GM23248 (cell line): ENCODE measurements around the gene EDDM13. TPM values are rescaled to one million over a fixed set of nuclear protein-coding genes. Genes with fewer than 3 reads are reported as not detected.
"Not testable (repeated sequence)": the region's sequence is repeated elsewhere in the genome, so short reads cannot be mapped to it uniquely, and the experiment has no call there.

Source experiments
- DNase-seq: peaks from one replicate; pipeline ENCODE4 v3.0.0-alpha.2; 2015
- H2AFZ ChIP-seq: fragments of 200-600 bp; sonication (generic); 2 replicates; pipeline ENCODE4 v1.6.1; 2016; ENCODE audit warnings: antibody characterized with exemption
- H3F3A ChIP-seq: fragments of 200-600 bp; sonication (generic); 2 replicates; pipeline ENCODE4 v1.6.1; 2016; ENCODE audit warnings: mild to moderate bottlenecking, antibody characterized with exemption, mixed run types; ENCODE audit not compliant: insufficient read depth
- H3K27ac ChIP-seq: fragments of 200-600 bp; sonication (generic); 2 replicates; pipeline ENCODE4 v1.5.1; 2016; ENCODE audit warnings: mild to moderate bottlenecking
- H3K27me3 ChIP-seq: fragments of 200-600 bp; sonication (generic); replicated peaks from 2 replicates; pipeline ENCODE4 v1.6.1; 2016; ENCODE audit warnings: mild to moderate bottlenecking; ENCODE audit not compliant: insufficient read depth
- H3K36me3 ChIP-seq: fragments of 200-600 bp; sonication (generic); 2 replicates; pipeline ENCODE4 v1.6.1; 2016; ENCODE audit warnings: low read depth, mild to moderate bottlenecking
- H3K4me1 ChIP-seq: fragments of 200-600 bp; sonication (generic); 2 replicates; pipeline ENCODE4 v1.6.1; 2016; ENCODE audit warnings: mild to moderate bottlenecking; ENCODE audit not compliant: insufficient read depth
- H3K4me2 ChIP-seq: fragments of 200-600 bp; sonication (generic); one replicate; pipeline ENCODE4 v1.6.1; 2016; ENCODE audit warnings: mild to moderate bottlenecking; ENCODE audit not compliant: unreplicated experiment
- H3K4me3 ChIP-seq: fragments of 200-600 bp; sonication (generic); 2 replicates; pipeline ENCODE4 v1.5.1; 2016; ENCODE audit warnings: mild to moderate bottlenecking
- H3K79me2 ChIP-seq: fragments of 200-600 bp; sonication (generic); 2 replicates; pipeline ENCODE4 v1.6.1; 2016; ENCODE audit warnings: mild to moderate bottlenecking; ENCODE audit not compliant: insufficient read depth
- H3K9ac ChIP-seq: fragments of 200-600 bp; sonication (generic); 2 replicates; pipeline ENCODE4 v1.6.1; 2016; ENCODE audit warnings: mild to moderate bottlenecking
- H3K9me2 ChIP-seq: fragments of 200-600 bp; sonication (generic); 2 replicates; pipeline ENCODE4 v1.6.1; 2016; ENCODE audit warnings: mixed run types, mild to moderate bottlenecking, moderate library complexity; ENCODE audit not compliant: insufficient read depth
- H3K9me3 ChIP-seq: fragments of 200-600 bp; sonication (generic); one replicate; pipeline ENCODE4 v1.6.1; 2017; ENCODE audit warnings: low read depth
- H4K20me1 ChIP-seq: fragments of 200-600 bp; sonication (generic); 2 replicates; pipeline ENCODE4 v1.6.0; 2016; ENCODE audit not compliant: insufficient read depth
- EZH2 ChIP-seq: fragments of 200-600 bp; sonication (generic); IDR thresholded peaks from 2 replicates; pipeline ENCODE4 v1.6.1; 2018; ENCODE audit warnings: antibody characterized with exemption, mild to moderate bottlenecking; ENCODE audit not compliant: insufficient read depth, poor library complexity, severe bottlenecking
- EZH2phosphoT487 ChIP-seq: fragments of 200-600 bp; sonication (generic); IDR thresholded peaks from 2 replicates; pipeline ENCODE4 v1.6.1; 2018; ENCODE audit warnings: antibody characterized with exemption, moderate library complexity, mild to moderate bottlenecking, low read depth; ENCODE audit not compliant: insufficient read depth
- WGBS, 2 experiments: methylation state at CpG; one replicate each; pipeline ENCODE4 v1.1.6; 2015 to 2017; ENCODE audit warnings: low lambda C conversion rate in 2 of 2, low coverage in 1 of 2; ENCODE audit errors: missing lambda C conversion rate in 2 of 2; 5-methylcytosine and 5-hydroxymethylcytosine counted together
- in situ Hi-C: fragments of 300-500 bp; cut with MboI; formaldehyde crosslinking; loops from 2 replicates; pipeline ENCODE4 v1.15.0; 2020
- polyA plus RNA-seq: library from polyadenylated mRNA; unstranded; fragments of >200 nt; fragmentation: Nextera tagmentation; extraction: Ambion mirVana; gene quantifications from 2 replicates; pipeline ENCODE4 v1.2.1, GENCODE V29; 2016
- total RNA-seq: library from RNA; depleted of rRNA; stranded (reverse); fragments of >200 nt; shearing (Covaris generic); gene quantifications from 2 replicates; pipeline ENCODE4 v1.2.3, GENCODE V29; 2014

EDDM13 gene
- total and polyA plus RNA-seq, 2 experiments from 2014 or later: not detected

DNA sequence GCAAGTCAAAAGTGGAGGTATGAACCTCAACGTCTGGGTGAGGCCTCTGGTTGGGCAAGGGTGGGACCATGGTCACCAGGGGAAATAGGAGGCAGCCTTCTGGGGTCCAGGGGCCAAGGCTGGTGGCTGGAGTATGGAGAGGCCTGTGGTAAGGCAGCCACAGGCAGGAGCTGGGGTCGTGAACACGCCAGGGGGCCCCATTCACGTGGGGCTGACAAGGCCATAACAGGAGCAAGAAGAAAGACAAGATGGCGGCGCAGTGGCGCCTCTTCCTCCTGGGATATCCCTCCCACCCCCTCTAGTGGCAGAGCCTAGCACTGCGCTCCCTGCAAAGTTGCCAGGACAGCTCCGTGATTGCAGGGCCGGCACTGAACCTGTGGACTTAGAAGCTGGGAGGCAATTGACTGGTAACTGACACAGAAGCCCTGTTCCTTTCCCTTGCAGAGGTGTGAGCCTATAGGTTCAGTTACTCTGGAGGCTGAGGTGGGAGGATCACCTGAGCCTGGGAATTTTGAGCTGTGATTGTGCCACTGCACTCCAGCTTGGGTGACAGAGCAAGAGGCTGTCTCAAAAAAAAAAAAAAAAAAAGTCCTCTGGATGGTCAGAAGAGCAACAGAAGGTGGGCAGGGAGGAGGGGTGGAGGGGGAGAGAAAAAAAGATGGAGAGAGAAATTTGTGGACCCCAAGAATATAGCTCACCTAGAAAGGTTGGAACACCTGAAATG, 19.7 kb upstream of the EDDM13 start:
- Histone ChIP-seq H3K36me3 (no peaks in the 10 kb centered on the region), H3K9ac (no peak overlapping the region), H4K20me1 (no peaks in the 10 kb centered on the region), H3F3A (no peaks in the 10 kb centered on the region), H3K9me2 (no peaks in the 10 kb centered on the region), H2AFZ (peak overlapping the region; percentile 88), H3K27me3 (no peaks in the 10 kb centered on the region), H3K4me1 (no peaks in the 10 kb centered on the region), H3K27ac (no peak overlapping the region), H3K9me3 (no peaks in the 10 kb centered on the region), H3K4me3 (no peak overlapping the region), H3K79me2 (no peaks in the 10 kb centered on the region), H3K4me2 (no peak overlapping the region)
- TF ChIP-seq EZH2phosphoT487 (no peak), EZH2 (no peak)
- 48 to 53% methylated on average over 9 to 10 of the region's 10 CpGs for WGBS, 2 experiments
- in situ Hi-C loops: no loop called here
- DNase-seq: peak; percentile 79

DNA sequence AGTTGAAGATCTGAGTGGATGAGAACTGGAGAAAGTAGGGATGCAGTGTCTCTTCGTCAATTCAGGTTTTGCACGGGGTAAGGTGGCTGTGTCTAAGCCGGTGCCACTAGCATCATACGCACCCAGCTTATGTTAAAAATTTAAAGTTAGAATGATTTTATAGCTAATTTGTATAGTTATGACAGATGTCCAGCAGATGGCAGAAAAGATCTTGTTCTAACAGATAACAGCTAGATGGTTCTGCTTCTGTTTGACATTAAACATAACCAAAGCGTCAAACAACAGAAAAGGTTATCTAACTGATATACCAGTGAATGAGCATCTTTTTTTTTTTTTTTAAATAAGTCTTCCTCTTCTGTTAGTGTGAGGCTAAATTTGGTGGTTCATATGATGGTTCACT, 18.8 kb upstream of the EDDM13 start:
- Histone ChIP-seq H3K9me3 (no peaks in the 10 kb centered on the region), H3K9ac (no peak overlapping the region), H3K36me3 (no peaks in the 10 kb centered on the region), H3K9me2 (no peaks in the 10 kb centered on the region), H3K4me3 (no peak overlapping the region), H3K79me2 (no peaks in the 10 kb centered on the region), H3F3A (no peaks in the 10 kb centered on the region), H3K27ac (no peak overlapping the region), H3K4me1 (no peaks in the 10 kb centered on the region), H2AFZ (no peak overlapping the region), H3K27me3 (no peaks in the 10 kb centered on the region), H3K4me2 (no peak overlapping the region), H4K20me1 (no peaks in the 10 kb centered on the region)
- DNase-seq: peak; percentile 79
- in situ Hi-C loops: no loop called here
- TF ChIP-seq EZH2phosphoT487 (no peak), EZH2 (no peak)
- WGBS, 2 experiments: 28 to 33% methylated on average over 5 of the region's 5 CpGs

DNA sequence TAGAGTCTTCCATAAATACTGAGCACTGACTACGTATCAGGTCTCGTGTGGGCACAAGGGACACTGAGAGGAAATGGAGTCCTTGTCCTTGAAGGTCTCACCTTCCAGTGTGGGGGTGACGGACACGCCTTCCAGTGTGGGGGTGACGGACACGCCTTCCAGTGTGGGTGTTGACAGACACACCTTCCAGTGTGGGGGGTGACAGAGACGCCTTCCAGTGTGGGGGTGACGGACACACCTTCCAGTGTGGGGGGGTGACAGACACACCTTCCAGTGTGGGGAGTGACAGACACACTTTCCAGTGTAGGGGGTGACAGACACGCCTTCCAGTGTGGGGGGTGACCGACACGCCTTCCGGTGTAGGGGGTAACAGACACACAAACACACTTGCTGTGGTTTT, 14.3 kb upstream of the EDDM13 start:
- H3K27ac ChIP-seq: no peak overlapping the region
- no peaks in the 10 kb centered on the region for H3K9me3 ChIP-seq
- no peaks in the 10 kb centered on the region for H3K4me1 ChIP-seq
- H3K79me2 ChIP-seq: no peaks in the 10 kb centered on the region
- H3K9me2 ChIP-seq: no peaks in the 10 kb centered on the region
- H3K9ac ChIP-seq: no peak overlapping the region
- 85 to 93% methylated on average over 12 of the region's 12 CpGs for WGBS, 2 experiments
- DNase-seq: no peak
- no peaks in the 10 kb centered on the region for H4K20me1 ChIP-seq
- H3F3A ChIP-seq: no peaks in the 10 kb centered on the region
- no peak overlapping the region for H2AFZ ChIP-seq
- TF ChIP-seq EZH2phosphoT487: no peak
- no peak for TF ChIP-seq EZH2
- in situ Hi-C loops: no loop called here
- H3K4me2 ChIP-seq: no peak overlapping the region
- no peaks in the 10 kb centered on the region for H3K27me3 ChIP-seq
- no peak overlapping the region for H3K4me3 ChIP-seq
- no peaks in the 10 kb centered on the region for H3K36me3 ChIP-seq

DNA sequence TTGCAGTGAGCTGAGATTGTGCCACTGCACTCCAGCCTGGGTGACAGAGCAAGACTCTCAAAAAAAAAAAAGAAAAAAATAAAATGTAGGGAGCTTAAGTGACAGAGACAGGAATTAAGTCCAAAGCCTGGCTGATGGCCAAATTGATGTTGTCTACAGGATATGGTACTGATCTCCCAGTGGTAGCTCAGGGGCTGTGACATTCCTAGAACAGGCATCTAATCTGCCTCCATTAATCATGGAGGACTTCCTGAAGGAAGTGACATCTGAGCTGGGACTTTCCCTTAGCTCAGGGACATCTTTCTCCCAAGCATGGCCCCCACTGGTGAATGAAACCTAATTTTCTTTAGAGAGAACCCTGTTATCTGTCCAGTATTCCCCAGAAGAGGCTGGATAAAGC, 11.4 kb upstream of the EDDM13 start:
- Histone ChIP-seq H3K27ac (no peak overlapping the region), H3K4me3 (no peak overlapping the region), H3K9me2 (no peaks in the 10 kb centered on the region), H3K4me2 (no peak overlapping the region), H4K20me1 (no peaks in the 10 kb centered on the region), H3K9me3 (no peaks in the 10 kb centered on the region), H3K9ac (no peak overlapping the region), H3F3A (no peaks in the 10 kb centered on the region), H3K36me3 (no peaks in the 10 kb centered on the region), H3K4me1 (no peaks in the 10 kb centered on the region), H3K79me2 (no peaks in the 10 kb centered on the region), H3K27me3 (no peaks in the 10 kb centered on the region), H2AFZ (no peak overlapping the region)
- DNase-seq: peak; percentile 2
- TF ChIP-seq EZH2 (no peak), EZH2phosphoT487 (no peak)
- in situ Hi-C loops: no loop called here

DNA sequence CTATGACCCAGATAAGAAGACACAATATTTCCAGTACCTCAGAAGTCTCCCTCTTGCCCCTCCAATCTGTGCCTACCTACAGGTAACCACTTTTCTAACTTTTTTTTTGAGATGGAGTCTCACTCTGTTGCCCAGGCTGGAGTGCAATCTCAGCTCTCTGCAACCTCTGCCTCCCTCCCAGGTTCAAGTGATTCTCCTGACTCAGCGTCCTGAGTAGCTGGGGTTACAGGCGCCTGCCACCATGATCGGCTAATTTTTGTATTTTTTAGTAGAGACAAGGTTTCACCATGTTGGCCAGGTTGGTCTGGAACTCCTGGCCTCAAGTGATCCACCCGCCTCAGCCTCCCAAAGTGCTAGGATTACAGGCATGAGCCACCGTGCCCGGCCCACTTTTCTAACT, 10.6 kb upstream of the EDDM13 start:
- H3F3A ChIP-seq, H3K27ac ChIP-seq, H2AFZ ChIP-seq, DNase-seq, H3K27me3 ChIP-seq, H3K79me2 ChIP-seq, H3K9ac ChIP-seq, H3K36me3 ChIP-seq, H3K9me2 ChIP-seq, H4K20me1 ChIP-seq, in situ Hi-C loops, H3K4me1 ChIP-seq, H3K4me3 ChIP-seq, H3K9me3 ChIP-seq, H3K4me2 ChIP-seq: not testable (repeated sequence)
- 97% methylated on average over 6 of the region's 6 CpGs for WGBS, 2 experiments
